GM19468 (cell line): ENCODE results near the gene SLC16A9.
"Not testable (repeated sequence)": the region's sequence is repeated elsewhere in the genome, so short reads cannot be mapped to it uniquely, and the experiment has no call there.

ENCODE experiments used
- ATAC-seq: cut with Tn5 transposase; IDR thresholded peaks from one replicate; pipeline ENCODE4 v1.9.1; 2021; ENCODE audit warnings: mild to moderate bottlenecking, moderate library complexity, moderate number of reproducible peaks; ENCODE audit not compliant: unreplicated experiment; ENCODE audit errors: extremely low read depth

SLC16A9 gene

GRCh38 chr10:59709395-59710125, at the start of gene SLC16A9:
SLC16A9 (minus strand) TSS chr10:59709850; CDS start chr10:59684291, 25,559 bp downstream.
- peak; percentile 37 for ATAC-seq

- ATAC-seq: no peak
Observed at GRCh38 chr10:59757966-59758365, 48.3 kb upstream of the SLC16A9 start.

- ATAC-seq: no peak
Observed at GRCh38 chr10:59754951-59755350, 45.3 kb upstream of the SLC16A9 start.

- no peak for ATAC-seq
Observed at GRCh38 chr10:59753267-59753666, 43.6 kb upstream of the SLC16A9 start, which contains the start of gene MRLN. MRLN (minus strand) TSS chr10:59753455.

- no peak for ATAC-seq
Observed at GRCh38 chr10:59752278-59752940, 42.8 kb upstream of the SLC16A9 start.

GRCh38 chr10:59750155-59750945, 40.7 kb upstream of the SLC16A9 start:
- no peak for ATAC-seq

- ATAC-seq: no peak
Observed at GRCh38 chr10:59748834-59749233, 39.2 kb upstream of the SLC16A9 start.

GRCh38 chr10:59745163-59745650, 35.6 kb upstream of the SLC16A9 start:
- no peak for ATAC-seq

- not testable (repeated sequence) for ATAC-seq
Observed at GRCh38 chr10:59744762-59745161, 35.1 kb upstream of the SLC16A9 start.

GRCh38 chr10:59744156-59744555, 34.5 kb upstream of the SLC16A9 start:
- not testable (repeated sequence) for ATAC-seq

GRCh38 chr10:59741583-59741982, 31.9 kb upstream of the SLC16A9 start:
- ATAC-seq: no peak

GRCh38 chr10:59741048-59741447, 31.4 kb upstream of the SLC16A9 start:
- ATAC-seq: no peak

- no peak for ATAC-seq
Observed at GRCh38 chr10:59736749-59737148, 27.1 kb upstream of the SLC16A9 start.

GRCh38 chr10:59735296-59735695, 25.6 kb upstream of the SLC16A9 start:
- ATAC-seq: no peak

GRCh38 chr10:59734014-59734462, 24.4 kb upstream of the SLC16A9 start:
- no peak for ATAC-seq

GRCh38 chr10:59733321-59734013, 23.8 kb upstream of the SLC16A9 start:
- not testable (repeated sequence) for ATAC-seq

- not testable (repeated sequence) for ATAC-seq
Observed at GRCh38 chr10:59732849-59733248, 23.2 kb upstream of the SLC16A9 start.

GRCh38 chr10:59729167-59729566, 19.5 kb upstream of the SLC16A9 start:
- not testable (repeated sequence) for ATAC-seq

GRCh38 chr10:59724098-59724938, 14.7 kb upstream of the SLC16A9 start:
- no peak for ATAC-seq
